WTC11 (cell line): ENCODE results near the gene SLC26A8. TPM values are rescaled to one million over a fixed set of nuclear protein-coding genes. Genes with fewer than 3 reads are reported as not detected.

Experiments used
- ATAC-seq: fragments of 200-7000 bp; cut with Tn5 transposase; 2 replicates; pipeline ENCODE4 v1.10.0; 2021; ENCODE audit warnings: mild to moderate bottlenecking, moderate library complexity
- CTCF ChIA-PET: fragments of 300-600 bp; sonication (Branson Sonifier 250); formaldehyde crosslinking; loops from one replicate; lab custom pipeline; 2021; ENCODE audit warnings: antibody characterized with exemption; lab: Charles Lee
- POLR2A ChIA-PET: fragments of 350-600 bp; sonication (Branson Sonifier 250); formaldehyde crosslinking; loops from one replicate; lab custom pipeline; 2021; ENCODE audit warnings: antibody characterized with exemption; lab: Charles Lee
- DNase-seq: peaks from one replicate; pipeline ENCODE4 v3.0.0; 2021; ENCODE audit warnings: low spot score
- H3K27ac Mint-ChIP-seq: 2 replicates; pipeline ENCODE4 v1.8.0; 2021; ENCODE audit warnings: mixed read lengths
- H3K27me3 Mint-ChIP-seq: 2 replicates; pipeline ENCODE4 v1.8.0; 2021; ENCODE audit warnings: low read depth, mild to moderate bottlenecking, moderate library complexity, mixed read lengths
- H3K36me3 Mint-ChIP-seq: 2 replicates; pipeline ENCODE4 v1.8.0; 2021; ENCODE audit warnings: mixed read lengths
- H3K4me1 Mint-ChIP-seq: 2 replicates; pipeline ENCODE4 v1.8.0; 2022; ENCODE audit warnings: mixed read lengths
- H3K4me3 Mint-ChIP-seq: 2 replicates; pipeline ENCODE4 v1.8.0; 2021; ENCODE audit warnings: mild to moderate bottlenecking, moderate library complexity, mixed read lengths
- H3K9me3 Mint-ChIP-seq: 2 replicates; pipeline ENCODE4 v1.8.0; 2021; ENCODE audit warnings: mixed read lengths
- FOXK1 ChIP-seq: sonication (generic); formaldehyde crosslinking; IDR thresholded peaks from 2 replicates; pipeline ENCODE4 v1.8.0; 2022; ENCODE audit warnings: mild to moderate bottlenecking, moderate library complexity, missing genetic modification reagents
- KAT7 ChIP-seq: sonication (generic); formaldehyde crosslinking; IDR thresholded peaks from 2 replicates; pipeline ENCODE4 v1.8.1; 2023; ENCODE audit warnings: missing genetic modification reagents, mild to moderate bottlenecking, borderline replicate concordance
- MXD4 ChIP-seq: fragments of 250-450 bp; sonication (Bioruptor Pico); IDR thresholded peaks from 2 replicates; pipeline ENCODE4 v1.8.0; 2021; ENCODE audit warnings: mild to moderate bottlenecking, moderate library complexity, borderline replicate concordance
- NFYB ChIP-seq: sonication (generic); formaldehyde crosslinking; conservative IDR thresholded peaks from 2 replicates; pipeline ENCODE4 v1.8.0; 2022; ENCODE audit warnings: low read depth, missing genetic modification reagents
- NR2C2 ChIP-seq: sonication (generic); formaldehyde crosslinking; IDR thresholded peaks from 2 replicates; pipeline ENCODE4 v1.8.0; 2022; ENCODE audit warnings: mild to moderate bottlenecking, missing genetic modification reagents
- OVOL2 ChIP-seq: fragments of 250-450 bp; sonication (Bioruptor Pico); IDR thresholded peaks from 2 replicates; pipeline ENCODE4 v1.9.0; 2021; ENCODE audit warnings: mild to moderate bottlenecking, borderline replicate concordance
- SMAD3 ChIP-seq: sonication (generic); formaldehyde crosslinking; IDR thresholded peaks from 2 replicates; pipeline ENCODE4 v1.8.0; 2022; ENCODE audit warnings: missing genetic modification reagents, mild to moderate bottlenecking, borderline replicate concordance
- TEAD1 ChIP-seq: sonication (generic); formaldehyde crosslinking; IDR thresholded peaks from 2 replicates; pipeline ENCODE4 v1.8.0; 2022; ENCODE audit warnings: mild to moderate bottlenecking, missing genetic modification reagents
- TP53 ChIP-seq: sonication (generic); formaldehyde crosslinking; IDR thresholded peaks from 2 replicates; pipeline ENCODE4 v1.8.1; 2023; ENCODE audit warnings: mild to moderate bottlenecking, missing genetic modification reagents
- ZBTB21 ChIP-seq: sonication (generic); formaldehyde crosslinking; IDR thresholded peaks from 2 replicates; pipeline ENCODE4 v1.8.1; 2023; ENCODE audit warnings: mild to moderate bottlenecking, missing genetic modification reagents, borderline replicate concordance
- ZNF232 ChIP-seq: sonication (generic); formaldehyde crosslinking; IDR thresholded peaks from 2 replicates; pipeline ENCODE4 v1.8.0; 2022; ENCODE audit warnings: mild to moderate bottlenecking, missing genetic modification reagents
- ZNF263 ChIP-seq: sonication (generic); formaldehyde crosslinking; IDR thresholded peaks from 2 replicates; pipeline ENCODE4 v1.8.1; 2022; ENCODE audit warnings: low read depth, mild to moderate bottlenecking, moderate library complexity, missing genetic modification reagents
- ZNF416 ChIP-seq: fragments of 250-450 bp; sonication (Bioruptor Pico); IDR thresholded peaks from 2 replicates; pipeline ENCODE4 v1.9.0; 2021; ENCODE audit warnings: mild to moderate bottlenecking, inconsistent platforms
- total RNA-seq: library from RNA; stranded (reverse); gene quantifications from 3 replicates; pipeline ENCODE4 v1.2.3, GENCODE V29; 2021
- TF ChIP-seq, protein P1 (sequence below): fragments of 250-450 bp; sonication (Bioruptor Pico); IDR thresholded peaks from 2 replicates; pipeline ENCODE4 v1.9.0; 2021; ENCODE audit warnings: mild to moderate bottlenecking, borderline replicate concordance
- TF ChIP-seq, protein P2 (sequence below): sonication (generic); formaldehyde crosslinking; IDR thresholded peaks from 2 replicates; pipeline ENCODE4 v1.8.0; 2022; ENCODE audit warnings: mild to moderate bottlenecking, missing genetic modification reagents
- TF ChIP-seq, protein P3 (sequence below): fragments of 250-450 bp; sonication (Bioruptor Pico); IDR thresholded peaks from 2 replicates; pipeline ENCODE4 v1.9.0; 2021; ENCODE audit warnings: mild to moderate bottlenecking
- TF ChIP-seq, protein P4 (sequence below): sonication (generic); formaldehyde crosslinking; IDR thresholded peaks from 2 replicates; pipeline ENCODE4 v1.8.1; 2023; ENCODE audit warnings: mild to moderate bottlenecking, missing genetic modification reagents
- TF ChIP-seq, protein P5 (sequence below): sonication (generic); formaldehyde crosslinking; IDR thresholded peaks from 2 replicates; pipeline ENCODE4 v1.8.0; 2023; ENCODE audit warnings: missing genetic modification reagents
- TF ChIP-seq, protein P6 (sequence below): sonication (generic); formaldehyde crosslinking; IDR thresholded peaks from 2 replicates; pipeline ENCODE4 v1.8.1; 2023; ENCODE audit warnings: mild to moderate bottlenecking, missing genetic modification reagents

The SLC26A8 gene
- total RNA-seq, 1 experiment from 2014 or later = 0.50 TPM

DNA sequence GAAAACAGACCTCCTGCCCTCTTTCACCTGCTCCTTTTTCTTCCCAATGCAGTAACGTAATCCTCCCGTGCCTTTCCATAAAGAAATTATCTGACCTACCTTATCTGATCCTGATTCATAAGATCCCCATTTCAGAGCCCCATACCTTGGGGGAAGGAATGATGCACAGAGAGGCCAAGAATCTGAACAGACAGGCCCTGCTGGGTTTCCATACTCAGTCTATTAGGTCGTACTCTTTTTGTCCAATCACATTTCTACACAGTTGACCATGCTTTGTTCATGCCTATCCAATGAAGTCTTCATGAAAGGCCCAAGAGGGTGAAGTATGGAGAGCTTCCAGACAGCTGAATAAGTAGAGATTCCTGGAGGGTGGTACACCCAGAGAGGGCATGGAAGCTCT is 128.9 kb downstream of the SLC26A8 start:
- Mint-ChIP-seq H3K27ac (peak overlapping the region; percentile 20), H3K4me1 (peaks cover 26% of the 10 kb centered on the region), H3K36me3 (peaks cover 19% of the 10 kb centered on the region), H3K27me3 (no peaks in the 10 kb centered on the region), H3K4me3 (no peak overlapping the region), H3K9me3 (no peaks in the 10 kb centered on the region)
- ATAC-seq (no peak), DNase-seq (no peak)
- CTCF ChIA-PET = no interaction called here
- TF ChIP-seq MXD4 (CRISPR knock-in tag) (no peak), ZBTB21 (CRISPR knock-in tag) (no peak), NFYB (CRISPR knock-in tag) (no peak), FOXK1 (CRISPR knock-in tag) (no peak), ZNF263 (CRISPR knock-in tag) (no peak), OVOL2 (CRISPR knock-in tag) (no peak), TEAD1 (CRISPR knock-in tag) (no peak), ZNF416 (CRISPR knock-in tag) (no peak), NR2C2 (CRISPR knock-in tag) (no peak), TP53 (no peak), ZNF232 (CRISPR knock-in tag) (no peak), KAT7 (CRISPR knock-in tag) (no peak), SMAD3 (CRISPR knock-in tag) (no peak)
- TF ChIP-seq, protein P1, sequence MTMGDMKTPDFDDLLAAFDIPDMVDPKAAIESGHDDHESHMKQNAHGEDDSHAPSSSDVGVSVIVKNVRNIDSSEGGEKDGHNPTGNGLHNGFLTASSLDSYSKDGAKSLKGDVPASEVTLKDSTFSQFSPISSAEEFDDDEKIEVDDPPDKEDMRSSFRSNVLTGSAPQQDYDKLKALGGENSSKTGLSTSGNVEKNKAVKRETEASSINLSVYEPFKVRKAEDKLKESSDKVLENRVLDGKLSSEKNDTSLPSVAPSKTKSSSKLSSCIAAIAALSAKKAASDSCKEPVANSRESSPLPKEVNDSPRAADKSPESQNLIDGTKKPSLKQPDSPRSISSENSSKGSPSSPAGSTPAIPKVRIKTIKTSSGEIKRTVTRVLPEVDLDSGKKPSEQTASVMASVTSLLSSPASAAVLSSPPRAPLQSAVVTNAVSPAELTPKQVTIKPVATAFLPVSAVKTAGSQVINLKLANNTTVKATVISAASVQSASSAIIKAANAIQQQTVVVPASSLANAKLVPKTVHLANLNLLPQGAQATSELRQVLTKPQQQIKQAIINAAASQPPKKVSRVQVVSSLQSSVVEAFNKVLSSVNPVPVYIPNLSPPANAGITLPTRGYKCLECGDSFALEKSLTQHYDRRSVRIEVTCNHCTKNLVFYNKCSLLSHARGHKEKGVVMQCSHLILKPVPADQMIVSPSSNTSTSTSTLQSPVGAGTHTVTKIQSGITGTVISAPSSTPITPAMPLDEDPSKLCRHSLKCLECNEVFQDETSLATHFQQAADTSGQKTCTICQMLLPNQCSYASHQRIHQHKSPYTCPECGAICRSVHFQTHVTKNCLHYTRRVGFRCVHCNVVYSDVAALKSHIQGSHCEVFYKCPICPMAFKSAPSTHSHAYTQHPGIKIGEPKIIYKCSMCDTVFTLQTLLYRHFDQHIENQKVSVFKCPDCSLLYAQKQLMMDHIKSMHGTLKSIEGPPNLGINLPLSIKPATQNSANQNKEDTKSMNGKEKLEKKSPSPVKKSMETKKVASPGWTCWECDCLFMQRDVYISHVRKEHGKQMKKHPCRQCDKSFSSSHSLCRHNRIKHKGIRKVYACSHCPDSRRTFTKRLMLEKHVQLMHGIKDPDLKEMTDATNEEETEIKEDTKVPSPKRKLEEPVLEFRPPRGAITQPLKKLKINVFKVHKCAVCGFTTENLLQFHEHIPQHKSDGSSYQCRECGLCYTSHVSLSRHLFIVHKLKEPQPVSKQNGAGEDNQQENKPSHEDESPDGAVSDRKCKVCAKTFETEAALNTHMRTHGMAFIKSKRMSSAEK (CRISPR knock-in tag) = no peak
- TF ChIP-seq, protein P2, sequence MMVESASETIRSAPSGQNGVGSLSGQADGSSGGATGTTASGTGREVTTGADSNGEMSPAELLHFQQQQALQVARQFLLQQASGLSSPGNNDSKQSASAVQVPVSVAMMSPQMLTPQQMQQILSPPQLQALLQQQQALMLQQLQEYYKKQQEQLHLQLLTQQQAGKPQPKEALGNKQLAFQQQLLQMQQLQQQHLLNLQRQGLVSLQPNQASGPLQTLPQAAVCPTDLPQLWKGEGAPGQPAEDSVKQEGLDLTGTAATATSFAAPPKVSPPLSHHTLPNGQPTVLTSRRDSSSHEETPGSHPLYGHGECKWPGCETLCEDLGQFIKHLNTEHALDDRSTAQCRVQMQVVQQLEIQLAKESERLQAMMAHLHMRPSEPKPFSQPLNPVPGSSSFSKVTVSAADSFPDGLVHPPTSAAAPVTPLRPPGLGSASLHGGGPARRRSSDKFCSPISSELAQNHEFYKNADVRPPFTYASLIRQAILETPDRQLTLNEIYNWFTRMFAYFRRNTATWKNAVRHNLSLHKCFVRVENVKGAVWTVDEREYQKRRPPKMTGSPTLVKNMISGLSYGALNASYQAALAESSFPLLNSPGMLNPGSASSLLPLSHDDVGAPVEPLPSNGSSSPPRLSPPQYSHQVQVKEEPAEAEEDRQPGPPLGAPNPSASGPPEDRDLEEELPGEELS = no peak
- TF ChIP-seq, protein P3, sequence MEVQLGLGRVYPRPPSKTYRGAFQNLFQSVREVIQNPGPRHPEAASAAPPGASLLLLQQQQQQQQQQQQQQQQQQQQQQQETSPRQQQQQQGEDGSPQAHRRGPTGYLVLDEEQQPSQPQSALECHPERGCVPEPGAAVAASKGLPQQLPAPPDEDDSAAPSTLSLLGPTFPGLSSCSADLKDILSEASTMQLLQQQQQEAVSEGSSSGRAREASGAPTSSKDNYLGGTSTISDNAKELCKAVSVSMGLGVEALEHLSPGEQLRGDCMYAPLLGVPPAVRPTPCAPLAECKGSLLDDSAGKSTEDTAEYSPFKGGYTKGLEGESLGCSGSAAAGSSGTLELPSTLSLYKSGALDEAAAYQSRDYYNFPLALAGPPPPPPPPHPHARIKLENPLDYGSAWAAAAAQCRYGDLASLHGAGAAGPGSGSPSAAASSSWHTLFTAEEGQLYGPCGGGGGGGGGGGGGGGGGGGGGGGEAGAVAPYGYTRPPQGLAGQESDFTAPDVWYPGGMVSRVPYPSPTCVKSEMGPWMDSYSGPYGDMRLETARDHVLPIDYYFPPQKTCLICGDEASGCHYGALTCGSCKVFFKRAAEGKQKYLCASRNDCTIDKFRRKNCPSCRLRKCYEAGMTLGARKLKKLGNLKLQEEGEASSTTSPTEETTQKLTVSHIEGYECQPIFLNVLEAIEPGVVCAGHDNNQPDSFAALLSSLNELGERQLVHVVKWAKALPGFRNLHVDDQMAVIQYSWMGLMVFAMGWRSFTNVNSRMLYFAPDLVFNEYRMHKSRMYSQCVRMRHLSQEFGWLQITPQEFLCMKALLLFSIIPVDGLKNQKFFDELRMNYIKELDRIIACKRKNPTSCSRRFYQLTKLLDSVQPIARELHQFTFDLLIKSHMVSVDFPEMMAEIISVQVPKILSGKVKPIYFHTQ = no peak
- TF ChIP-seq, protein P4, sequence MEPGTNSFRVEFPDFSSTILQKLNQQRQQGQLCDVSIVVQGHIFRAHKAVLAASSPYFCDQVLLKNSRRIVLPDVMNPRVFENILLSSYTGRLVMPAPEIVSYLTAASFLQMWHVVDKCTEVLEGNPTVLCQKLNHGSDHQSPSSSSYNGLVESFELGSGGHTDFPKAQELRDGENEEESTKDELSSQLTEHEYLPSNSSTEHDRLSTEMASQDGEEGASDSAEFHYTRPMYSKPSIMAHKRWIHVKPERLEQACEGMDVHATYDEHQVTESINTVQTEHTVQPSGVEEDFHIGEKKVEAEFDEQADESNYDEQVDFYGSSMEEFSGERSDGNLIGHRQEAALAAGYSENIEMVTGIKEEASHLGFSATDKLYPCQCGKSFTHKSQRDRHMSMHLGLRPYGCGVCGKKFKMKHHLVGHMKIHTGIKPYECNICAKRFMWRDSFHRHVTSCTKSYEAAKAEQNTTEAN (CRISPR knock-in tag) = no peak
- TF ChIP-seq, protein P5, sequence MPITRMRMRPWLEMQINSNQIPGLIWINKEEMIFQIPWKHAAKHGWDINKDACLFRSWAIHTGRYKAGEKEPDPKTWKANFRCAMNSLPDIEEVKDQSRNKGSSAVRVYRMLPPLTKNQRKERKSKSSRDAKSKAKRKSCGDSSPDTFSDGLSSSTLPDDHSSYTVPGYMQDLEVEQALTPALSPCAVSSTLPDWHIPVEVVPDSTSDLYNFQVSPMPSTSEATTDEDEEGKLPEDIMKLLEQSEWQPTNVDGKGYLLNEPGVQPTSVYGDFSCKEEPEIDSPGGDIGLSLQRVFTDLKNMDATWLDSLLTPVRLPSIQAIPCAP = no peak
- TF ChIP-seq, protein P6, sequence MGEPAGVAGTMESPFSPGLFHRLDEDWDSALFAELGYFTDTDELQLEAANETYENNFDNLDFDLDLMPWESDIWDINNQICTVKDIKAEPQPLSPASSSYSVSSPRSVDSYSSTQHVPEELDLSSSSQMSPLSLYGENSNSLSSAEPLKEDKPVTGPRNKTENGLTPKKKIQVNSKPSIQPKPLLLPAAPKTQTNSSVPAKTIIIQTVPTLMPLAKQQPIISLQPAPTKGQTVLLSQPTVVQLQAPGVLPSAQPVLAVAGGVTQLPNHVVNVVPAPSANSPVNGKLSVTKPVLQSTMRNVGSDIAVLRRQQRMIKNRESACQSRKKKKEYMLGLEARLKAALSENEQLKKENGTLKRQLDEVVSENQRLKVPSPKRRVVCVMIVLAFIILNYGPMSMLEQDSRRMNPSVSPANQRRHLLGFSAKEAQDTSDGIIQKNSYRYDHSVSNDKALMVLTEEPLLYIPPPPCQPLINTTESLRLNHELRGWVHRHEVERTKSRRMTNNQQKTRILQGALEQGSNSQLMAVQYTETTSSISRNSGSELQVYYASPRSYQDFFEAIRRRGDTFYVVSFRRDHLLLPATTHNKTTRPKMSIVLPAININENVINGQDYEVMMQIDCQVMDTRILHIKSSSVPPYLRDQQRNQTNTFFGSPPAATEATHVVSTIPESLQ (CRISPR knock-in tag) = no peak
- POLR2A ChIA-PET = no interaction called here
